Measurements from ENCODE around the gene CTTNBP2. TPM values are rescaled to one million over a fixed set of nuclear protein-coding genes. Genes with fewer than 3 reads are reported as not detected.

CTTNBP2 gene
- total RNA-seq, 1 donor from 2014 or later, result 2.9 TPM

DNA sequence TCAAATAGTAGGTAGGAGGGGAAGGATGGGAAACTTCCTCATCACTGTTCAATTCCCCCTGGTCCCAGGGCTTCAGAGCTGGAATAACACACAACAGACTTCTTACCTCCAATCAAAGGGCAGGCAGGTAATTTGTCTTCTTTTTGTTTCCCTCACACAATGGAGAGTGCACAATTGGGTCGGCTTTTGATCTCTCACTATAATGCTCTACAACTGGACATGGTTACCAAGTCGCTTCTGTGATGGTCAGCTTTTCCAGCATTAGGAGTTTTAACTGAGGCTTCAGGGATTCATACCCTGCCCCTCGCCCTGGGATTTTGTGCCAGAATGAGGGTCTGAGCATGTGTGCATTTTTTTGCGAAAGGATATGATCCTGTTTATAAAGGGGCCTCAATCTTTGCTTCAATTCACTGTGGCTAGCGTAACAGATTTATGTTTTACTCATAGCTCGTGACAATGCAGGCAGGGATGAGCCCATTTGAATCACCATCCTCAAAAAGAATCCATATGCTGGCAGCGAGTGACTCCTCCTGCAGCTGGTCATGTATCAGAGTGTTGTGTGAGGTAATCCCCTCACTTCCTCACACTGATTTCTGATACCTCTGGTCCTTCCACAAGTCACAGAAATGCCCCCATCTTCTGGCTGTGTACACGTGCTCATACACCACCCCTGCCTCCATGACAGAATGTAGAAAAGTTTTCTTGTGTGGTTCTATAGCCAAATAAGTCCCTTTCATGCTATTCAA, 189.6 kb downstream of the CTTNBP2 start:
- Mint-ChIP-seq H3K36me3 (ENCODE audit: low read depth) (no peaks in the 10 kb centered on the region), H3K27me3 (ENCODE audit: low read depth) (peaks cover 8% of the 10 kb centered on the region), H3K4me3 (ENCODE audit: unreplicated experiment) (no peak overlapping the region), H3K27ac (ENCODE audit: unreplicated experiment) (no peak overlapping the region), H3K4me1 (ENCODE audit: low read depth) (no peaks in the 10 kb centered on the region), H3K9me3 (ENCODE audit: low read depth) (no peaks in the 10 kb centered on the region)
- no peak for DNase-seq (ENCODE audit: low spot score)
- no peak for TF ChIP-seq CTCF (IDR thresholded peaks at IDR 0.05)

GRCh38 chr7:117682681-117683385, 190.4 kb downstream of the CTTNBP2 start:
- TF ChIP-seq CTCF (IDR thresholded peaks at IDR 0.05), result no peak
- Mint-ChIP-seq H3K36me3 (ENCODE audit: low read depth) (no peaks in the 10 kb centered on the region), H3K4me3 (ENCODE audit: unreplicated experiment) (no peak overlapping the region), H3K27ac (ENCODE audit: unreplicated experiment) (no peak overlapping the region), H3K9me3 (ENCODE audit: low read depth) (no peaks in the 10 kb centered on the region), H3K4me1 (ENCODE audit: low read depth) (no peaks in the 10 kb centered on the region), H3K27me3 (ENCODE audit: low read depth) (peaks cover 8% of the 10 kb centered on the region)
- no peak for DNase-seq (ENCODE audit: low spot score)

- TF ChIP-seq CTCF (IDR thresholded peaks at IDR 0.05), result no peak
- no peaks in the 10 kb centered on the region for H3K4me1 Mint-ChIP-seq (ENCODE audit: low read depth)
- H3K36me3 Mint-ChIP-seq (ENCODE audit: low read depth), result no peaks in the 10 kb centered on the region
- no peaks in the 10 kb centered on the region for H3K9me3 Mint-ChIP-seq (ENCODE audit: low read depth)
- H3K27me3 Mint-ChIP-seq (ENCODE audit: low read depth), result peaks cover 21% of the 10 kb centered on the region
- no peak overlapping the region for H3K4me3 Mint-ChIP-seq (ENCODE audit: unreplicated experiment)
- no peak for DNase-seq (ENCODE audit: low spot score)
- H3K27ac Mint-ChIP-seq (ENCODE audit: unreplicated experiment), result no peak overlapping the region
These were observed 194.1 kb downstream of the CTTNBP2 start for GRCh38 chr7:117679120-117679519.

GRCh38 chr7:117675497-117676435, 197.5 kb downstream of the CTTNBP2 start:
- H3K27me3 Mint-ChIP-seq (ENCODE audit: low read depth), result peaks cover 16% of the 10 kb centered on the region
- H3K27ac Mint-ChIP-seq (ENCODE audit: unreplicated experiment), result no peak overlapping the region
- TF ChIP-seq CTCF (IDR thresholded peaks at IDR 0.05), result no peak
- H3K4me1 Mint-ChIP-seq (ENCODE audit: low read depth), result peaks cover 2% of the 10 kb centered on the region
- no peak for DNase-seq (ENCODE audit: low spot score)
- no peak overlapping the region for H3K4me3 Mint-ChIP-seq (ENCODE audit: unreplicated experiment)
- no peaks in the 10 kb centered on the region for H3K36me3 Mint-ChIP-seq (ENCODE audit: low read depth)
- no peaks in the 10 kb centered on the region for H3K9me3 Mint-ChIP-seq (ENCODE audit: low read depth)

DNA sequence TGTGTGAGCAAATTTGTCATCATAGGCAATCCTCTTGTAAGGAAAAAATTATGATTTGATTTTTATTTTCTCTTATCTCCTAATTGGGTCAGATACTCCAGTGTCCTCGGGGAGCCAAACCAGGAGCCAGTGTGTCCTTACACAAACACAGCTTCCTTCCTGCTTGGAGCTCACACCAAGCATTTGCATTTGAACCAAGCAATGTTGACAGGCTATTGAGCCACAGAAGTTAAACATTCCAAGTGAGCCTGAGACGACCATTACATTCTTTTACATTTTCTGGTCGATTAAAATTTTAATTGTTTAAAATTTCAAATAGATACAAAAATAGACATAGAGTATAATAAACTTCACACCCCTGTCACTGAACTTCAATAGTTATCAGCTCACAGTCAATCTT, 198.6 kb downstream of the CTTNBP2 start:
- Mint-ChIP-seq H3K27ac (ENCODE audit: unreplicated experiment) (no peak overlapping the region), H3K9me3 (ENCODE audit: low read depth) (no peaks in the 10 kb centered on the region), H3K27me3 (ENCODE audit: low read depth) (peaks cover 16% of the 10 kb centered on the region), H3K4me3 (ENCODE audit: unreplicated experiment) (no peak overlapping the region), H3K4me1 (ENCODE audit: low read depth) (peaks cover 2% of the 10 kb centered on the region), H3K36me3 (ENCODE audit: low read depth) (no peaks in the 10 kb centered on the region)
- DNase-seq (ENCODE audit: low spot score), result no peak
- TF ChIP-seq CTCF (IDR thresholded peaks at IDR 0.05), result no peak
